ENCODE results near the gene TXNRD1. TPM values are rescaled to one million over a fixed set of nuclear protein-coding genes. Genes with fewer than 3 reads are reported as not detected.

The TXNRD1 gene
- total and polyA plus RNA-seq, 2 of the 8 experiments (the other 6 are each of a cell fraction or from before 2014, with no cell fraction given) = 56.8 to 127 TPM

GRCh38 chr12:104189915-104190555, 25.5 kb upstream of the TXNRD1 start (continued):
- TF ChIP-seq EP300 (IDR thresholded peaks at IDR 0.05; ENCODE audit: borderline replicate concordance in 1 of 2, low read depth in 2 of 2, low read length in 2 of 2) (no peak), POLR2AphosphoS5 (IDR thresholded peaks at IDR 0.05; ENCODE audit: low read depth, low read length) (no peak), POU5F1 (IDR thresholded peaks at IDR 0.05; ENCODE audit: low read depth, low read length) (no peak), CREB1 (IDR thresholded peaks at IDR 0.05) (no peak), JUND (IDR thresholded peaks at IDR 0.05; ENCODE audit: low read length) (no peak)

All from H1 (cell line).